A673 (cell line): Measurements from ENCODE around the gene IFITM5.

Experiments
- EZH2 ChIP-seq: fragments of 200-600 bp; sonication (generic); IDR thresholded peaks from 2 replicates; pipeline ENCODE4 v1.6.1; 2017; ENCODE audit warnings: borderline replicate concordance, low read depth, mild to moderate bottlenecking, mixed read lengths, antibody characterized with exemption, low read length; ENCODE audit not compliant: poor library complexity, severe bottlenecking
- TF ChIP-seq, protein P1 (sequence below): fragments of 300-800, 200-600 bp; sonication (generic); conservative IDR thresholded peaks from 2 replicates; pipeline ENCODE4 v1.5.1; 2017; ENCODE audit warnings: low read depth, mild to moderate bottlenecking, antibody characterized with exemption, low read length, moderate library complexity, mixed read lengths

DNA sequence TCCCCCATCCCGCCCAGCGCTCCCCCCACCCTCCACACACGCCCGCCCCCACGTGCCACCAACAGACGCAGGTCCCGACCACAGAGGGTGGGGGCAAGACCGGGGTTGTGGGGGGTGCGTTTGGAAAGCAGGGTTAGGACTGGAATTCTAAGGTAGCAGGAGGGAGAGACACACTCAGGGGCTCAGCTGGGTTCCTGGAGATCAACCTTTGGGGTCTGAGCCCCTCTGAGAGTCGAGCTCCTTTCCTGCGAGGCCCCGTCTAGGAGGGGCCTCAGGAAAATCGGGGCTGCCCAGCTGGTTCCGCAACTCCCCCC is 10.0 kb downstream of the IFITM5 start:
- TF ChIP-seq, protein P1, sequence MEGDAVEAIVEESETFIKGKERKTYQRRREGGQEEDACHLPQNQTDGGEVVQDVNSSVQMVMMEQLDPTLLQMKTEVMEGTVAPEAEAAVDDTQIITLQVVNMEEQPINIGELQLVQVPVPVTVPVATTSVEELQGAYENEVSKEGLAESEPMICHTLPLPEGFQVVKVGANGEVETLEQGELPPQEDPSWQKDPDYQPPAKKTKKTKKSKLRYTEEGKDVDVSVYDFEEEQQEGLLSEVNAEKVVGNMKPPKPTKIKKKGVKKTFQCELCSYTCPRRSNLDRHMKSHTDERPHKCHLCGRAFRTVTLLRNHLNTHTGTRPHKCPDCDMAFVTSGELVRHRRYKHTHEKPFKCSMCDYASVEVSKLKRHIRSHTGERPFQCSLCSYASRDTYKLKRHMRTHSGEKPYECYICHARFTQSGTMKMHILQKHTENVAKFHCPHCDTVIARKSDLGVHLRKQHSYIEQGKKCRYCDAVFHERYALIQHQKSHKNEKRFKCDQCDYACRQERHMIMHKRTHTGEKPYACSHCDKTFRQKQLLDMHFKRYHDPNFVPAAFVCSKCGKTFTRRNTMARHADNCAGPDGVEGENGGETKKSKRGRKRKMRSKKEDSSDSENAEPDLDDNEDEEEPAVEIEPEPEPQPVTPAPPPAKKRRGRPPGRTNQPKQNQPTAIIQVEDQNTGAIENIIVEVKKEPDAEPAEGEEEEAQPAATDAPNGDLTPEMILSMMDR = no peak
- TF ChIP-seq EZH2 = no peak
